GM23338 (cell line): ENCODE data around the gene CRAMP1. TPM values are rescaled to one million over a fixed set of nuclear protein-coding genes. Genes with fewer than 3 reads are reported as not detected.

Experiments used
- ATAC-seq: fragments of 200-7000 bp; cut with Tn5 transposase; 3 replicates; pipeline ENCODE4 v1.9.1; 2020
- DNase-seq: peaks from one replicate; pipeline ENCODE4 v3.0.0-alpha.2; 2015; ENCODE audit warnings: low spot score
- H2AFZ ChIP-seq: fragments of 200-600 bp; sonication (generic); 2 replicates; pipeline ENCODE4 v1.8.0; 2016; ENCODE audit warnings: antibody characterized with exemption, mild to moderate bottlenecking, moderate library complexity
- H3F3A ChIP-seq: fragments of 200-600 bp; sonication (generic); replicated peaks from 2 replicates; pipeline ENCODE4 v1.8.0; 2017; ENCODE audit warnings: antibody characterized with exemption, mixed run types, low read depth
- H3K27ac ChIP-seq: fragments of 200-600 bp; sonication (generic); 2 replicates; pipeline ENCODE4 v1.6.1; 2016; ENCODE audit warnings: low read depth
- H3K27me3 ChIP-seq: fragments of 200-600 bp; sonication (generic); 2 replicates; pipeline ENCODE4 v1.8.0; 2016; ENCODE audit warnings: mild to moderate bottlenecking, mixed run types, moderate library complexity; ENCODE audit not compliant: insufficient read depth
- H3K36me3 ChIP-seq: fragments of 200-600 bp; sonication (generic); 2 replicates; pipeline ENCODE4 v1.8.0; 2016; ENCODE audit warnings: mild to moderate bottlenecking; ENCODE audit not compliant: insufficient read depth
- H3K4me1 ChIP-seq: fragments of 200-600 bp; sonication (generic); 2 replicates; pipeline ENCODE4 v1.8.0; 2016; ENCODE audit warnings: mild to moderate bottlenecking, moderate library complexity; ENCODE audit not compliant: insufficient read depth
- H3K4me2 ChIP-seq: fragments of 200-600 bp; sonication (generic); 2 replicates; pipeline ENCODE4 v1.7.1; 2017; ENCODE audit warnings: mixed run types
- H3K4me3 ChIP-seq: fragments of 200-600 bp; sonication (generic); 2 replicates; pipeline ENCODE4 v1.6.1; 2016; ENCODE audit warnings: mixed run types
- H3K79me2 ChIP-seq: fragments of 200-600 bp; sonication (generic); replicated peaks from 2 replicates; pipeline ENCODE4 v1.8.0; 2017; ENCODE audit warnings: mild to moderate bottlenecking; ENCODE audit not compliant: insufficient read depth
- H3K9me2 ChIP-seq: fragments of 200-600 bp; sonication (generic); 2 replicates; pipeline ENCODE4 v1.8.0; 2017; ENCODE audit not compliant: insufficient read depth
- H4K20me1 ChIP-seq: fragments of 200-600 bp; sonication (generic); replicated peaks from 2 replicates; pipeline ENCODE4 v1.8.0; 2017; ENCODE audit warnings: mild to moderate bottlenecking; ENCODE audit not compliant: insufficient read depth
- H3K27ac Mint-ChIP-seq: 2 replicates; pipeline ENCODE4 v1.8.0; 2020; ENCODE audit warnings: inconsistent platforms, mild to moderate bottlenecking, moderate library complexity, mixed read lengths
- H3K27me3 Mint-ChIP-seq: 3 replicates; pipeline ENCODE4 v1.8.0; 2022; ENCODE audit warnings: low read depth, mild to moderate bottlenecking, moderate library complexity, mixed read lengths, inconsistent platforms; ENCODE audit not compliant: insufficient read depth, poor library complexity
- H3K36me3 Mint-ChIP-seq: 3 replicates; pipeline ENCODE4 v1.8.0; 2021; ENCODE audit warnings: low read depth, mild to moderate bottlenecking, inconsistent platforms, moderate library complexity, mixed read lengths
- H3K4me1 Mint-ChIP-seq: 3 replicates; pipeline ENCODE4 v1.8.0; 2020; ENCODE audit warnings: mild to moderate bottlenecking, inconsistent platforms, mixed read lengths
- H3K4me3 Mint-ChIP-seq: 3 replicates; pipeline ENCODE4 v1.8.0; 2021; ENCODE audit warnings: moderate library complexity, mild to moderate bottlenecking, inconsistent platforms, mixed read lengths
- H3K9me3 Mint-ChIP-seq: 3 replicates; pipeline ENCODE4 v1.8.0; 2020; ENCODE audit warnings: moderate library complexity, mild to moderate bottlenecking, inconsistent platforms, mixed read lengths
- CREB1 ChIP-seq: fragments of 250-450 bp; sonication (Bioruptor Pico); IDR thresholded peaks from 2 replicates; pipeline ENCODE4 v1.5.0; 2020; ENCODE audit warnings: low read depth, mild to moderate bottlenecking, moderate library complexity
- EZH2 ChIP-seq: fragments of 200-600 bp; sonication (generic); IDR thresholded peaks from one replicate; pipeline ENCODE4 v1.8.0; 2017; ENCODE audit warnings: antibody characterized with exemption, mild to moderate bottlenecking, low read depth; ENCODE audit not compliant: unreplicated experiment
- EZH2phosphoT487 ChIP-seq: fragments of 200-600 bp; sonication (generic); IDR thresholded peaks from one replicate; pipeline ENCODE4 v1.8.1; 2018; ENCODE audit warnings: antibody characterized with exemption; ENCODE audit not compliant: unreplicated experiment
- JUNB ChIP-seq: IDR thresholded peaks from one replicate; pipeline ENCODE4 v1.6.1; 2016; ENCODE audit warnings: antibody characterized with exemption; ENCODE audit not compliant: unreplicated experiment
- NANOG ChIP-seq: IDR thresholded peaks from 2 replicates; pipeline ENCODE4 v1.6.1; 2016; ENCODE audit warnings: antibody characterized with exemption, borderline replicate concordance
- POLR2AphosphoS5 ChIP-seq: IDR thresholded peaks from 2 replicates; pipeline ENCODE4 v1.6.1; 2016; ENCODE audit warnings: antibody characterized with exemption, low read depth
- STAT1 ChIP-seq: IDR thresholded peaks from one replicate; pipeline ENCODE4 v1.6.1; 2016; ENCODE audit warnings: antibody characterized with exemption; ENCODE audit not compliant: unreplicated experiment
- ZNF114 ChIP-seq: fragments of 250-450 bp; sonication (Bioruptor Pico); IDR thresholded peaks from 2 replicates; pipeline ENCODE4 v1.5.0; 2020; ENCODE audit warnings: mild to moderate bottlenecking, moderate library complexity
- ZNF331 ChIP-seq: fragments of 250-450 bp; sonication (Bioruptor Pico); IDR thresholded peaks from 2 replicates; pipeline ENCODE4 v1.5.0; 2020; ENCODE audit warnings: low read depth, mild to moderate bottlenecking, moderate library complexity
- polyA plus RNA-seq: library from polyadenylated mRNA; unstranded; fragments of >200 nt; fragmentation: Nextera tagmentation; extraction: Ambion mirVana; gene quantifications from 2 replicates; pipeline ENCODE4 v1.2.1, GENCODE V29; 2016
- total RNA-seq: library from RNA; depleted of rRNA; stranded (reverse); fragments of >200 nt; shearing (Covaris generic); gene quantifications from 2 replicates; pipeline ENCODE4 v1.2.3, GENCODE V29; 2014
- TF ChIP-seq, protein P1 (sequence below): IDR thresholded peaks from 2 replicates; pipeline ENCODE4 v1.6.1; 2016; ENCODE audit warnings: antibody characterized with exemption
- TF ChIP-seq, protein P2 (sequence below): IDR thresholded peaks from one replicate; pipeline ENCODE4 v1.6.1; 2018; ENCODE audit warnings: antibody characterized with exemption; ENCODE audit not compliant: unreplicated experiment
- TF ChIP-seq, protein P3 (sequence below), 2 experiments: fragments of 200-600 bp in 1 of 2; sonication (generic) in 1 of 2; conservative IDR thresholded peaks; 2 replicates each; pipeline versions ENCODE4 v1.5.1 to v1.6.1; 2016 to 2017; ENCODE audit warnings: antibody characterized with exemption in 2 of 2, low read depth in 2 of 2, mild to moderate bottlenecking in 2 of 2, moderate library complexity in 1 of 2

The CRAMP1 gene
- total and polyA plus RNA-seq, 2 experiments from 2014 or later = 3.4 to 16.7 TPM

DNA sequence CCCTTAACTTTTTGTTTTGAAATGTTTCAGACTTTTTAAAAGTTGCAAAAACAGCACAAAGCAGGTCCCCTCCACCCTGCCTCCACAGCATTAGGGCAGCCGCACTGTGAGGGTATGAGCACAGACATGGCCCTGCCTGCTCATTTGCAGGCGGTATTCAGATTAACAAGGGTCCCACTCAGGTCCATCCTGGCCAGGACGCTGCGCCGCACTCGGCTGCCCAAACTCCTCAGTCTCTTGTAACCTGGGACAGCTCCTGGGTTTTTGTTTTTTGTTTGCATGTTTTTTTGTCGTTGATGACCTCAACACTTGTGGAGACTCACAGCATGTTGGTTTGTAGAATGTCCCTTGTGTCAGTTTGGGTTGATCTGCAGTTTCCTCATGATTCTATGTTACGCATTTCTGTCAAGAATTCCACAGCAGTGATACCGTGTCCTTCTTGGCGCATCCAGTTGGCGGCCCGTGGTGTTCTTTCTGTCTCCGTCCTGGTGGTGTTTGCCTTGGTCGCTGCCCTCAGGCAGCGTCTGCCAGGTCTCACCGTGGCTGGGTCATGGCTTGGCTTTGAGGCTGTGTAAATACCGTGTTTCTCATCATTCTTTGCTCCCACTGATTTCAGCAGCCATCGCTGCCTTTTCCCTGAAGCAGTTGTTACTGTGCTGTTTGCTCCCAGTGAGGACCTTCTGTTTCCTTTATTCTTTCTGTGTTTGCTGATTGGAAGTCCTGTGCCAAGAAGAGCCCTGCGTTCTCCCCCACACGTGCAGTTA, 18.5 kb downstream of the CRAMP1 start:
- no peaks in the 10 kb centered on the region for H3K4me1 Mint-ChIP-seq
- peaks cover 42% of the 10 kb centered on the region for H4K20me1 ChIP-seq
- peaks cover 45% of the 10 kb centered on the region for H3K36me3 Mint-ChIP-seq

DNA sequence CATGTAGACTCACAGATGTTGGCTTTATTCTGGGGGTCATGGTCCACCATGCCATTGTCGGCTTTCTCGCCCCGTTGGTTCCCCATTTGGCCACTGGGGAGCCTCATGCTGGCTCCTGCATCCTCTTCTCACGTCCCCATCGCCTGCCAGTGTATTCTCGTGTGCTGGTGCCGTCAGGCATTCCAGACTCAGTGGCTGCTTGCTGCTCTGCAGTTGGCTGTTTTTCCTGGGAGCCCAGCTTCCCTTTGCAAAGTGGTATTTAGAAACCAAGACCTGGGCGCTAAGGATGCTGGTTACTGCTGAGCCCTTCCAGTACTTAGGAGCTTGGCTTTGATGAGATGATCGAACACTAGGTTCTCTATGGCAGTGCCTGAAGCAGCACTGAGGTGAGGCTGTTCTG, 19.1 kb downstream of the CRAMP1 start:
- no peak overlapping the region for H3K27ac ChIP-seq
- no peaks in the 10 kb centered on the region for H3K9me2 ChIP-seq
- no peak overlapping the region for H2AFZ ChIP-seq
- H3K4me3 ChIP-seq = no peak overlapping the region
- no peaks in the 10 kb centered on the region for H3K27me3 ChIP-seq
- DNase-seq = no peak
- H4K20me1 ChIP-seq = peaks cover 42% of the 10 kb centered on the region
- H3K4me3 Mint-ChIP-seq = no peak overlapping the region
- no peaks in the 10 kb centered on the region for H3K36me3 ChIP-seq
- H3K4me1 Mint-ChIP-seq = no peaks in the 10 kb centered on the region
- H3K4me1 ChIP-seq = no peaks in the 10 kb centered on the region
- peaks cover 2% of the 10 kb centered on the region for H3K27me3 Mint-ChIP-seq
- no peak overlapping the region for H3K4me2 ChIP-seq
- peak; percentile 43; the same call in 2 of the 3 replicates for ATAC-seq
- no peak overlapping the region for H3K27ac Mint-ChIP-seq
- no peaks in the 10 kb centered on the region for H3F3A ChIP-seq
- H3K36me3 Mint-ChIP-seq = peaks cover 49% of the 10 kb centered on the region
- H3K9me3 Mint-ChIP-seq = no peaks in the 10 kb centered on the region; the same call in 2 of the 3 replicates
- peaks cover 80% of the 10 kb centered on the region for H3K79me2 ChIP-seq
- no peak for TF ChIP-seq CREB1
- no peak for TF ChIP-seq NANOG
- no peak for TF ChIP-seq JUNB
- TF ChIP-seq, protein P1, sequence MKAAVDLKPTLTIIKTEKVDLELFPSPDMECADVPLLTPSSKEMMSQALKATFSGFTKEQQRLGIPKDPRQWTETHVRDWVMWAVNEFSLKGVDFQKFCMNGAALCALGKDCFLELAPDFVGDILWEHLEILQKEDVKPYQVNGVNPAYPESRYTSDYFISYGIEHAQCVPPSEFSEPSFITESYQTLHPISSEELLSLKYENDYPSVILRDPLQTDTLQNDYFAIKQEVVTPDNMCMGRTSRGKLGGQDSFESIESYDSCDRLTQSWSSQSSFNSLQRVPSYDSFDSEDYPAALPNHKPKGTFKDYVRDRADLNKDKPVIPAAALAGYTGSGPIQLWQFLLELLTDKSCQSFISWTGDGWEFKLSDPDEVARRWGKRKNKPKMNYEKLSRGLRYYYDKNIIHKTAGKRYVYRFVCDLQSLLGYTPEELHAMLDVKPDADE = no peak
- TF ChIP-seq, protein P2, sequence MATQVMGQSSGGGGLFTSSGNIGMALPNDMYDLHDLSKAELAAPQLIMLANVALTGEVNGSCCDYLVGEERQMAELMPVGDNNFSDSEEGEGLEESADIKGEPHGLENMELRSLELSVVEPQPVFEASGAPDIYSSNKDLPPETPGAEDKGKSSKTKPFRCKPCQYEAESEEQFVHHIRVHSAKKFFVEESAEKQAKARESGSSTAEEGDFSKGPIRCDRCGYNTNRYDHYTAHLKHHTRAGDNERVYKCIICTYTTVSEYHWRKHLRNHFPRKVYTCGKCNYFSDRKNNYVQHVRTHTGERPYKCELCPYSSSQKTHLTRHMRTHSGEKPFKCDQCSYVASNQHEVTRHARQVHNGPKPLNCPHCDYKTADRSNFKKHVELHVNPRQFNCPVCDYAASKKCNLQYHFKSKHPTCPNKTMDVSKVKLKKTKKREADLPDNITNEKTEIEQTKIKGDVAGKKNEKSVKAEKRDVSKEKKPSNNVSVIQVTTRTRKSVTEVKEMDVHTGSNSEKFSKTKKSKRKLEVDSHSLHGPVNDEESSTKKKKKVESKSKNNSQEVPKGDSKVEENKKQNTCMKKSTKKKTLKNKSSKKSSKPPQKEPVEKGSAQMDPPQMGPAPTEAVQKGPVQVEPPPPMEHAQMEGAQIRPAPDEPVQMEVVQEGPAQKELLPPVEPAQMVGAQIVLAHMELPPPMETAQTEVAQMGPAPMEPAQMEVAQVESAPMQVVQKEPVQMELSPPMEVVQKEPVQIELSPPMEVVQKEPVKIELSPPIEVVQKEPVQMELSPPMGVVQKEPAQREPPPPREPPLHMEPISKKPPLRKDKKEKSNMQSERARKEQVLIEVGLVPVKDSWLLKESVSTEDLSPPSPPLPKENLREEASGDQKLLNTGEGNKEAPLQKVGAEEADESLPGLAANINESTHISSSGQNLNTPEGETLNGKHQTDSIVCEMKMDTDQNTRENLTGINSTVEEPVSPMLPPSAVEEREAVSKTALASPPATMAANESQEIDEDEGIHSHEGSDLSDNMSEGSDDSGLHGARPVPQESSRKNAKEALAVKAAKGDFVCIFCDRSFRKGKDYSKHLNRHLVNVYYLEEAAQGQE = no peak
- TF ChIP-seq EZH2 = no peak
- no peak for TF ChIP-seq STAT1
- no peak for TF ChIP-seq EZH2phosphoT487
- TF ChIP-seq ZNF114 (CRISPR knock-in tag) = no peak
- TF ChIP-seq, protein P3, sequence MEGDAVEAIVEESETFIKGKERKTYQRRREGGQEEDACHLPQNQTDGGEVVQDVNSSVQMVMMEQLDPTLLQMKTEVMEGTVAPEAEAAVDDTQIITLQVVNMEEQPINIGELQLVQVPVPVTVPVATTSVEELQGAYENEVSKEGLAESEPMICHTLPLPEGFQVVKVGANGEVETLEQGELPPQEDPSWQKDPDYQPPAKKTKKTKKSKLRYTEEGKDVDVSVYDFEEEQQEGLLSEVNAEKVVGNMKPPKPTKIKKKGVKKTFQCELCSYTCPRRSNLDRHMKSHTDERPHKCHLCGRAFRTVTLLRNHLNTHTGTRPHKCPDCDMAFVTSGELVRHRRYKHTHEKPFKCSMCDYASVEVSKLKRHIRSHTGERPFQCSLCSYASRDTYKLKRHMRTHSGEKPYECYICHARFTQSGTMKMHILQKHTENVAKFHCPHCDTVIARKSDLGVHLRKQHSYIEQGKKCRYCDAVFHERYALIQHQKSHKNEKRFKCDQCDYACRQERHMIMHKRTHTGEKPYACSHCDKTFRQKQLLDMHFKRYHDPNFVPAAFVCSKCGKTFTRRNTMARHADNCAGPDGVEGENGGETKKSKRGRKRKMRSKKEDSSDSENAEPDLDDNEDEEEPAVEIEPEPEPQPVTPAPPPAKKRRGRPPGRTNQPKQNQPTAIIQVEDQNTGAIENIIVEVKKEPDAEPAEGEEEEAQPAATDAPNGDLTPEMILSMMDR (conservative IDR thresholded peaks at IDR 0.05; ENCODE audit: low read depth in 2 of 2) = no peak
- no peak for TF ChIP-seq ZNF331 (CRISPR knock-in tag)
- no peak for TF ChIP-seq POLR2AphosphoS5

More for the DNA sequence above, 18.5 kb downstream of the CRAMP1 start:
- no peak overlapping the region for H3K27ac ChIP-seq
- no peaks in the 10 kb centered on the region for H3K4me1 ChIP-seq
- H3K9me3 Mint-ChIP-seq = no peaks in the 10 kb centered on the region; the same call in 2 of the 3 replicates
- H3K27me3 ChIP-seq = no peaks in the 10 kb centered on the region
- no peaks in the 10 kb centered on the region for H3F3A ChIP-seq
- H3K4me2 ChIP-seq = no peak overlapping the region
- no peak for TF ChIP-seq NANOG
- no peak for TF ChIP-seq JUNB
- no peak overlapping the region for H3K27ac Mint-ChIP-seq
- peaks cover 6% of the 10 kb centered on the region for H3K27me3 Mint-ChIP-seq
- ATAC-seq = no peak
- no peak overlapping the region for H3K4me3 ChIP-seq
- peaks cover 82% of the 10 kb centered on the region for H3K79me2 ChIP-seq
- no peaks in the 10 kb centered on the region for H3K9me2 ChIP-seq
- H3K36me3 ChIP-seq = no peaks in the 10 kb centered on the region
- H2AFZ ChIP-seq = no peak overlapping the region
- H3K4me3 Mint-ChIP-seq = no peak overlapping the region
- DNase-seq = no peak
